GM12864 (cell line): Measurements from ENCODE around the gene AK4.
"Not testable (repeated sequence)": the region's sequence is repeated elsewhere in the genome, so short reads cannot be mapped to it uniquely, and the experiment has no call there.

Experiments
- DNase-seq: peaks from one replicate; pipeline ENCODE4 v3.0.0-alpha.2; 2011; ENCODE audit warnings: low read depth
- H3K4me3 ChIP-seq: 2 replicates; pipeline ENCODE4 v1.5.1; 2011; ENCODE audit warnings: mild to moderate bottlenecking, low read depth, low read length, control low read depth
- TF ChIP-seq, protein P1 (sequence below): IDR thresholded peaks from 2 replicates; pipeline ENCODE4 v1.5.1; 2011; ENCODE audit warnings: low read depth, mild to moderate bottlenecking, moderate library complexity, low read length, control low read depth, inconsistent platforms; ENCODE audit errors: missing control alignments

AK4 gene

GRCh38 chr1:65229754-65230339 lies 81.8 kb downstream of the AK4 start:
- no peak overlapping the region for H3K4me3 ChIP-seq
- TF ChIP-seq, protein P1, sequence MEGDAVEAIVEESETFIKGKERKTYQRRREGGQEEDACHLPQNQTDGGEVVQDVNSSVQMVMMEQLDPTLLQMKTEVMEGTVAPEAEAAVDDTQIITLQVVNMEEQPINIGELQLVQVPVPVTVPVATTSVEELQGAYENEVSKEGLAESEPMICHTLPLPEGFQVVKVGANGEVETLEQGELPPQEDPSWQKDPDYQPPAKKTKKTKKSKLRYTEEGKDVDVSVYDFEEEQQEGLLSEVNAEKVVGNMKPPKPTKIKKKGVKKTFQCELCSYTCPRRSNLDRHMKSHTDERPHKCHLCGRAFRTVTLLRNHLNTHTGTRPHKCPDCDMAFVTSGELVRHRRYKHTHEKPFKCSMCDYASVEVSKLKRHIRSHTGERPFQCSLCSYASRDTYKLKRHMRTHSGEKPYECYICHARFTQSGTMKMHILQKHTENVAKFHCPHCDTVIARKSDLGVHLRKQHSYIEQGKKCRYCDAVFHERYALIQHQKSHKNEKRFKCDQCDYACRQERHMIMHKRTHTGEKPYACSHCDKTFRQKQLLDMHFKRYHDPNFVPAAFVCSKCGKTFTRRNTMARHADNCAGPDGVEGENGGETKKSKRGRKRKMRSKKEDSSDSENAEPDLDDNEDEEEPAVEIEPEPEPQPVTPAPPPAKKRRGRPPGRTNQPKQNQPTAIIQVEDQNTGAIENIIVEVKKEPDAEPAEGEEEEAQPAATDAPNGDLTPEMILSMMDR = no peak
- DNase-seq = no peak

- no peak for DNase-seq
- H3K4me3 ChIP-seq = no peak overlapping the region
- TF ChIP-seq, protein P1 = peak; percentile 23
Observed at GRCh38 chr1:65230731-65231481, 82.9 kb downstream of the AK4 start.

- TF ChIP-seq, protein P1 = no peak
- no peak overlapping the region for H3K4me3 ChIP-seq
- DNase-seq = no peak
Observed at GRCh38 chr1:65231718-65232330, 83.8 kb downstream of the AK4 start.

GRCh38 chr1:65232461-65232990 lies 84.5 kb downstream of the AK4 start:
- H3K4me3 ChIP-seq = no peak overlapping the region
- TF ChIP-seq, protein P1 = no peak
- no peak for DNase-seq

- no peak for DNase-seq
Observed at GRCh38 chr1:65233782-65234181, 85.8 kb downstream of the AK4 start.

GRCh38 chr1:65235867-65236805 lies 88.1 kb downstream of the AK4 start:
- no peak overlapping the region for H3K4me3 ChIP-seq
- TF ChIP-seq, protein P1 = peak; percentile 47
- no peak for DNase-seq

More at GRCh38 chr1:65233782-65234181, 85.8 kb downstream of the AK4 start:
- no peak overlapping the region for H3K4me3 ChIP-seq
- TF ChIP-seq, protein P1 = no peak

GRCh38 chr1:65237088-65237487 lies 89.1 kb downstream of the AK4 start:
- not testable (repeated sequence) for DNase-seq

More at GRCh38 chr1:65237088-65237487, 89.1 kb downstream of the AK4 start:
- not testable (repeated sequence) for H3K4me3 ChIP-seq
